Spinal cord (tissue), 10 donors: ENCODE measurements around the gene LDLRAD4. TPM values are rescaled to one million over a fixed set of nuclear protein-coding genes. Genes with fewer than 3 reads are reported as not detected.
"Not testable (repeated sequence)": the region's sequence is repeated elsewhere in the genome, so short reads cannot be mapped to it uniquely, and the experiment has no call there.

ENCODE experiments used
- DNase-seq, 6 donors: peaks; one replicate each; pipeline versions ENCODE4 v3.0.0 to v3.0.0-alpha.2; 2013 to 2015; ENCODE audit warnings: low spot score in 6 of 6, low read depth in 4 of 6
- H3K27ac ChIP-seq: one replicate; pipeline ENCODE4 v1.5.1; 2013; ENCODE audit warnings: low read depth, low read length, control low read depth
- H3K27me3 ChIP-seq: one replicate; pipeline ENCODE4 v1.6.1; 2013; ENCODE audit warnings: low read length; ENCODE audit not compliant: control insufficient read depth, insufficient read depth
- H3K36me3 ChIP-seq: one replicate; pipeline ENCODE4 v1.6.1; 2013; ENCODE audit warnings: low read length; ENCODE audit not compliant: control insufficient read depth, insufficient read depth
- H3K4me1 ChIP-seq: one replicate; pipeline ENCODE4 v1.6.1; 2013; ENCODE audit warnings: low read length; ENCODE audit not compliant: control insufficient read depth, insufficient read depth
- H3K4me3 ChIP-seq: one replicate; pipeline ENCODE4 v1.5.1; 2013; ENCODE audit warnings: low read depth, low read length, control low read depth
- H3K9me3 ChIP-seq: one replicate; pipeline ENCODE4 v1.6.1; 2013; ENCODE audit warnings: low read length; ENCODE audit not compliant: control insufficient read depth, insufficient read depth
- WGBS: methylation state at CpG from one replicate; pipeline ENCODE4 v1.1.5; 2013; ENCODE audit warnings: missing lambda C conversion rate; ENCODE audit not compliant: insufficient coverage; 5-methylcytosine and 5-hydroxymethylcytosine counted together
- polyA plus RNA-seq, 2 donors: library from polyadenylated mRNA; unstranded; fragments of 120-200 nt; gene quantifications; one replicate each; pipeline ENCODE4 v1.2.1, GENCODE V29; 2013; ENCODE audit not compliant: insufficient read length in 2 of 2
- total RNA-seq, 2 donors: library from RNA; depleted of rRNA in 1 of 2; stranded (reverse); fragments of 120-200 nt in 1 of 2; fragments of >200 nt in 1 of 2; gene quantifications; one replicate each; pipeline versions ENCODE4 v1.2.3 to v1.2.4, GENCODE V29; 2013 to 2014
- donor health status: healthy.

The LDLRAD4 gene
- total and polyA plus RNA-seq, 4 donors: 26.7 to 67.7 (median 38.5) TPM

DNA sequence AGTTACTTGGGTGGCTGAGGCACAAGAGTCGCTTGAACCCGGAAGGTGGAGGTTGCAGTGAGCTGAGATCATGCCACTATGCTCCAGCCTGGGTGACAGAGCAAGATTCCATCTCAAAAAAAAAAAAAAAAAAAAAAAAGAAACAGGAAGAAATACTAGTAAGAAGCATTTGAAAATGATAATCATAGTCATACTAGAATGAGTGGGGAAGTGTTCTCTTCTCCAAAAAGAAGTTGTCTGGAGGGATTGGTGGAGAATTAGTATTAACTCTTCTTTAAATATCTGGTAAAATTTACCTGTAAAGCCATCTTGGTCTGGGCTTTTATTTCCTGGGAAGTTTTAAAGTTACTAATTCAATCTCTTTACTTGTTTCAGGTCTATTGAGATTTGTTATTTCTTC, 376.0 kb downstream of the LDLRAD4 start:
- no CpG with 5 or more reads among the region's 2 CpGs for WGBS
- H3K4me1 ChIP-seq: peaks cover 3% of the 10 kb centered on the region

GRCh38 chr18:13597068-13597467, 378.5 kb downstream of the LDLRAD4 start:
- Histone ChIP-seq H3K4me1 (no peaks in the 10 kb centered on the region), H3K4me3 (no peak overlapping the region), H3K27me3 (no peaks in the 10 kb centered on the region), H3K27ac (no peak overlapping the region), H3K36me3 (no peaks in the 10 kb centered on the region), H3K9me3 (peaks cover 10% of the 10 kb centered on the region)
- DNase-seq: no peak

More for the DNA sequence above, 376.0 kb downstream of the LDLRAD4 start:
- Histone ChIP-seq H3K9me3 (peaks cover 10% of the 10 kb centered on the region), H3K36me3 (peaks cover 3% of the 10 kb centered on the region), H3K27ac (no peak overlapping the region), H3K27me3 (no peaks in the 10 kb centered on the region), H3K4me3 (no peak overlapping the region)
- DNase-seq: no peak

DNA sequence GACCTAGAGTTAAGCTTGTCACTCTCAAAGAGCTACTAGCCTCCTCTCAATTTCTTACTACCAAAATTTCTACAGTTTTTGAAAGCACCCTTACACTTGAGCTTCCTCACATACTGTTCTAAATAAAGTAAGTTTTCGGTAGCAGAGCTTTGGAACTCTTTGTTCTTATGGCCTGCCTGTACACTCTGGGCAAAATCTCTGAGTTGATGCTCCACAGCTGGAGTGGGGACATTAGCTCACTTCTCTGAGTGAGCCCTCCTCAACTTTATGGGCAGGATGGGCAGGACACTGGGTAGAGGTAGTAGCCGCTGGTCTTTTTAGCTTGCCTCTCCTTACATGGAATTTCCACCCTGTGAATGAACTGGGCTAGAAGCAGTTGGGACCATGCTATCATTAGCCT, 380.0 kb downstream of the LDLRAD4 start:
- Histone ChIP-seq H3K36me3 (no peaks in the 10 kb centered on the region), H3K4me3 (no peak overlapping the region), H3K27ac (no peak overlapping the region), H3K9me3 (peaks cover 10% of the 10 kb centered on the region), H3K4me1 (no peaks in the 10 kb centered on the region), H3K27me3 (no peaks in the 10 kb centered on the region)
- DNase-seq: no peak
- WGBS: 100% methylated on average over 1 of the region's 2 CpGs

- peaks cover 10% of the 10 kb centered on the region for H3K9me3 ChIP-seq
- H3K27me3 ChIP-seq: no peaks in the 10 kb centered on the region
- DNase-seq: no peak
- H3K4me3 ChIP-seq: no peak overlapping the region
- H3K36me3 ChIP-seq: no peaks in the 10 kb centered on the region
- no peak overlapping the region for H3K27ac ChIP-seq
- no CpG with 5 or more reads among the region's 1 CpG for WGBS
- no peaks in the 10 kb centered on the region for H3K4me1 ChIP-seq
These were observed 380.5 kb downstream of the LDLRAD4 start for GRCh38 chr18:13599031-13599430.

GRCh38 chr18:13603304-13604019, 384.9 kb downstream of the LDLRAD4 start:
- 80% methylated on average over 14 of the region's 14 CpGs for WGBS
- H3K27me3 ChIP-seq: no peaks in the 10 kb centered on the region
- H3K36me3 ChIP-seq: no peaks in the 10 kb centered on the region
- H3K4me3 ChIP-seq: no peak overlapping the region
- no peaks in the 10 kb centered on the region for H3K4me1 ChIP-seq
- H3K27ac ChIP-seq: no peak overlapping the region
- no peaks in the 10 kb centered on the region for H3K9me3 ChIP-seq
- DNase-seq: no peak

- no peak overlapping the region for H3K4me3 ChIP-seq
- H3K27ac ChIP-seq: no peak overlapping the region
- H3K9me3 ChIP-seq: no peaks in the 10 kb centered on the region
- no peak for DNase-seq
- peaks cover 7% of the 10 kb centered on the region for H3K4me1 ChIP-seq
- H3K27me3 ChIP-seq: no peaks in the 10 kb centered on the region
- WGBS: 52% methylated on average over 7 of the region's 7 CpGs
- no peaks in the 10 kb centered on the region for H3K36me3 ChIP-seq
These were observed 386.2 kb downstream of the LDLRAD4 start for GRCh38 chr18:13604786-13605185.

DNA sequence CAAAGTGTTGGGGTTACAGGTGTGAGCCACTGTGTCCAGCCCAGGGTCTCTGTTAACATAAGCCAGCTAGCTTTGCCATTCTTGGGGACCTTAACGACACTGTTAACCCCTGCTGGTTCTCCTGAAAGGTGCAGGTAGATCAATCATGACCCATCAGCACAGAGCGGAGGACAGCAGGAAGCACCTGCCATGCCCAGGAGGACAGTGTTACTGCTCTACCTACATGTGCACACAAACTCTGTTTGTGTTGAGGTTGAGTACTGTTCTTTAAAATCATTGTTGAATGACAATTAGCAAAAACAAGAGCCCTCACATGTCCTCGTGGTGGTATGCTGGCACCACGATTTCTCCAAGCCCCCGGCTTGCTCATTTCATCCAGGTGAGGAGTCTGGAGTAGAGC, 386.9 kb downstream of the LDLRAD4 start:
- WGBS: 92% methylated on average over 5 of the region's 5 CpGs
- DNase-seq: no peak
- no peaks in the 10 kb centered on the region for H3K9me3 ChIP-seq
- no peak overlapping the region for H3K4me3 ChIP-seq
- H3K27me3 ChIP-seq: no peaks in the 10 kb centered on the region
- H3K4me1 ChIP-seq: peaks cover 12% of the 10 kb centered on the region
- no peak overlapping the region for H3K27ac ChIP-seq
- no peaks in the 10 kb centered on the region for H3K36me3 ChIP-seq

GRCh38 chr18:13605901-13606300, 387.3 kb downstream of the LDLRAD4 start:
- H3K9me3 ChIP-seq: no peaks in the 10 kb centered on the region
- H3K4me1 ChIP-seq: peaks cover 16% of the 10 kb centered on the region
- no peaks in the 10 kb centered on the region for H3K36me3 ChIP-seq
- no peak overlapping the region for H3K27ac ChIP-seq
- no peaks in the 10 kb centered on the region for H3K27me3 ChIP-seq
- 95% methylated on average over 2 of the region's 6 CpGs for WGBS
- H3K4me3 ChIP-seq: no peak overlapping the region
- DNase-seq: no peak

DNA sequence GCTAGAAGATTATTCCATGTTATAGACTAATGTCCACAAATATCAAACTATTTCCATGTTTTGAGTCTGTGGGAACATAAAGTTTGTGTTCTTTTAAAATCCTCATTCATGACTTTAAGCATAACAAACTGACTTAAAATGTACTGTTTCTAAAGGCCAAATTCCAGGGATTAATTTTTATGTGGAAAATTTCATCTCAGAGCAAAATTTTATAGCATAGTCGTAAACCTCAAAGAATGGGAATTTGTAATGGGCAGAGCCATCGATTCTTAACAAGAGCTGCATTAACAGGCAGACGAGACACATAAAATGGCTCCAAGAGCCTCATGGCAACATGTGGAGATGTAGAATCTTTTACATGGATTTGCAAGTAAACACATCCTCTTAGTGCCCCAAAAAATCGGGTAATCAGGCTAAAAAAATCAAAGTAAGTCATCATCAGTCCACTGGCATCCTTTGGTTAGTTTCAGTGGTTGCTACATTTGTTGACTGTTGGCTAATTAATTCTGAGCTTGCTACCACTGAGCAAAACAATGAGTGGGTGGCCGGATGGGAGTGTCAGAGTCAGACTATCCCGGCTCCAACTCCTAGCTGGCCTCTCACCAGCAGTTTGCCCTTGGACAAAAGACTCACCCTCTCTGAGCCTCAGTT, 388.2 kb downstream of the LDLRAD4 start:
- WGBS: no CpG with 5 or more reads among the region's 6 CpGs
- Histone ChIP-seq H3K9me3 (no peaks in the 10 kb centered on the region), H3K4me1 (peaks cover 25% of the 10 kb centered on the region), H3K36me3 (no peaks in the 10 kb centered on the region), H3K27ac (no peak overlapping the region), H3K27me3 (no peaks in the 10 kb centered on the region), H3K4me3 (no peak overlapping the region)
- no peak for DNase-seq

- peaks cover 33% of the 10 kb centered on the region for H3K4me1 ChIP-seq
- not testable (repeated sequence) for H3K36me3 ChIP-seq, H3K9me3 ChIP-seq, DNase-seq, H3K27me3 ChIP-seq, H3K27ac ChIP-seq, H3K4me3 ChIP-seq
- 90% methylated on average over 6 of the region's 10 CpGs for WGBS
These were observed 389.5 kb downstream of the LDLRAD4 start for GRCh38 chr18:13608024-13608562.
